Ovary (tissue), 9 donors: ENCODE data around the gene KCNMA1. TPM values are rescaled to one million over a fixed set of nuclear protein-coding genes. Genes with fewer than 3 reads are reported as not detected.

Source experiments
- DNase-seq, 5 donors: peaks; one replicate each; pipeline ENCODE4 v3.0.0-alpha.2; 2019 to 2020
- H3K27ac ChIP-seq, 2 donors: fragments of 200-600 bp; one replicate each; pipeline versions ENCODE4 v1.5.1 to v1.8.0; 2019 to 2022
- H3K27me3 ChIP-seq: fragments of 200-600 bp; one replicate; pipeline ENCODE4 v1.8.0; 2022
- H3K36me3 ChIP-seq: fragments of 200-600 bp; sonication (generic); one replicate; pipeline ENCODE4 v1.5.1; 2019
- H3K4me1 ChIP-seq: one replicate; pipeline ENCODE4 v1.8.1; 2013; ENCODE audit warnings: mild to moderate bottlenecking, moderate library complexity; ENCODE audit not compliant: insufficient read depth
- H3K4me3 ChIP-seq: fragments of 200-600 bp; sonication (generic); one replicate; pipeline ENCODE4 v1.5.1; 2017
- H3K9me3 ChIP-seq, 2 donors: fragments of 200-600 bp in 1 of 2; sonication (generic) in 1 of 2; one replicate each; pipeline versions ENCODE4 v1.5.1 to v1.8.1; 2013 to 2019; ENCODE audit warnings: mild to moderate bottlenecking in 1 of 2, moderate library complexity in 1 of 2
- EP300 ChIP-seq: sonication (generic); formaldehyde crosslinking; IDR thresholded peaks from one replicate; pipeline ENCODE4 v1.6.1; 2017; ENCODE audit warnings: antibody characterized with exemption
- POLR2A ChIP-seq: fragments of 450-650 bp; IDR thresholded peaks from one replicate; pipeline ENCODE4 v1.6.1; 2017; ENCODE audit warnings: antibody characterized with exemption, mild to moderate bottlenecking, moderate library complexity
- WGBS, 3 donors: extraction: QIAGEN DNeasy Blood & Tissue Kit in 1 of 3; methylation state at CpG; one replicate each; pipeline versions ENCODE4 v1.1.5 to v1.1.7; 2013 to 2017; 5-methylcytosine and 5-hydroxymethylcytosine counted together
- intact Hi-C, 4 donors: fragments of 100-400 bp; cut with DNase I; formaldehyde crosslinking; loops; one replicate each; pipeline versions ENCODE4 v1.11.0 to v1.15.1; 2022 to 2023
- polyA plus RNA-seq, 2 donors: library from polyadenylated mRNA; stranded (reverse); fragments of 200-250 nt in 1 of 2; fragments of 350-450 nt in 1 of 2; fragmentation: Illumina TruSeq in 1 of 2; extraction: RNeasy Lipid Tissue Mini Kit (QIAGEN cat#74804) in 1 of 2; gene quantifications; one replicate each; pipeline ENCODE4 v1.2.3, GENCODE V29; 2013 to 2014
- total RNA-seq, 7 donors: library from RNA; depleted of rRNA in 2 of 7; stranded (reverse); fragments of >200 nt in 2 of 7; fragmentation: NEBNext Ultra II Directional in 3 of 7; extraction: Animal tissue kit (Norgen Biotek cat#: 25700) in 3 of 7; gene quantifications; one replicate each; pipeline versions ENCODE4 v1.1.0 to v1.2.4, GENCODE V29; 2016 to 2023
- TF ChIP-seq, protein P1 (sequence below), 3 donors: fragments of 450-650 bp in 2 of 3; fragments of 200-600 bp in 1 of 3; IDR thresholded peaks; one replicate each; pipeline versions ENCODE4 v1.5.1 to v1.8.0; 2016 to 2022; ENCODE audit warnings: antibody characterized with exemption in 3 of 3, mild to moderate bottlenecking in 1 of 3
- donor health status: DM: no; HTN: no; CAD: no; lungs with moderate emphysema.
- donor health status: DM: no; HTN: no; CAD: no.
- donor health status: Bipolar disorder and iron deficiency.
- donor health status: DM: yes; HTN: yes; CAD: no.
- donor health status: DM: no; HTN: no; CAD: no.
- donor health status: DM: yes; HTN: yes; CAD: no.

Gene KCNMA1
- total and polyA plus RNA-seq, 9 donors: 7.0 to 83.8 (median 25.1) TPM

DNA sequence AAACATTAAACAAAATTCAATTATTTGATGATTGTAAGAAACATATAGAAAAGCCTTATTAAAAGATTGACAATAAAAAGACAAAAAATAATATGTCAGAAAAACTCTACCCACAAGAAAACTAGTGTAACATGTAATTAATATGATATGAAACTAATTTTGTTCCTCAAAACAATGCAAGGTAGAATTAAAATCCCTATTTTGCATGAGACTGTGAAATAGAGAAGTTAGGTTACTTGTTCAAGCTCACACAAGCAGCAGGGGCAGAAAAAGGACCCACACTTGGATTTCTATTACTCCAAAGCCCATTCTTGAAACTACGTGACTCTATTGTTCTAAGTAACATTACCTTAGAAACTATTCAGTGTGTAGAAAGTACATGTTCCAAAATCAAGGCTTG lies 96.4 kb downstream of the KCNMA1 start:
- H3K4me1 ChIP-seq: no peaks in the 10 kb centered on the region
- DNase-seq: no peak
- intact Hi-C loops: no loop called here

GRCh38 chr10:77539147-77539935 lies 98.3 kb downstream of the KCNMA1 start:
- DNase-seq: no peak
- H3K27ac ChIP-seq: no peak overlapping the region
- intact Hi-C loops: no loop called here

More for the DNA sequence above, 96.4 kb downstream of the KCNMA1 start:
- Histone ChIP-seq H3K27ac (no peak overlapping the region), H3K27me3 (no peaks in the 10 kb centered on the region), H3K36me3 (no peaks in the 10 kb centered on the region), H3K4me3 (no peak overlapping the region), H3K9me3 (no peaks in the 10 kb centered on the region)
- TF ChIP-seq, protein P1, sequence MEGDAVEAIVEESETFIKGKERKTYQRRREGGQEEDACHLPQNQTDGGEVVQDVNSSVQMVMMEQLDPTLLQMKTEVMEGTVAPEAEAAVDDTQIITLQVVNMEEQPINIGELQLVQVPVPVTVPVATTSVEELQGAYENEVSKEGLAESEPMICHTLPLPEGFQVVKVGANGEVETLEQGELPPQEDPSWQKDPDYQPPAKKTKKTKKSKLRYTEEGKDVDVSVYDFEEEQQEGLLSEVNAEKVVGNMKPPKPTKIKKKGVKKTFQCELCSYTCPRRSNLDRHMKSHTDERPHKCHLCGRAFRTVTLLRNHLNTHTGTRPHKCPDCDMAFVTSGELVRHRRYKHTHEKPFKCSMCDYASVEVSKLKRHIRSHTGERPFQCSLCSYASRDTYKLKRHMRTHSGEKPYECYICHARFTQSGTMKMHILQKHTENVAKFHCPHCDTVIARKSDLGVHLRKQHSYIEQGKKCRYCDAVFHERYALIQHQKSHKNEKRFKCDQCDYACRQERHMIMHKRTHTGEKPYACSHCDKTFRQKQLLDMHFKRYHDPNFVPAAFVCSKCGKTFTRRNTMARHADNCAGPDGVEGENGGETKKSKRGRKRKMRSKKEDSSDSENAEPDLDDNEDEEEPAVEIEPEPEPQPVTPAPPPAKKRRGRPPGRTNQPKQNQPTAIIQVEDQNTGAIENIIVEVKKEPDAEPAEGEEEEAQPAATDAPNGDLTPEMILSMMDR (IDR thresholded peaks at IDR 0.05): no peak
- TF ChIP-seq EP300 (no peak), POLR2A (no peak)
- WGBS, 3 donors: 95 to 100% (median 99%) methylated on average over 1 of the region's 1 CpG

GRCh38 chr10:77537720-77538373 lies 99.8 kb downstream of the KCNMA1 start:
- H3K27me3 ChIP-seq: no peaks in the 10 kb centered on the region
- TF ChIP-seq POLR2A: no peak
- TF ChIP-seq EP300: no peak
- TF ChIP-seq, protein P1 (IDR thresholded peaks at IDR 0.05): no peak
- H3K9me3 ChIP-seq: no peaks in the 10 kb centered on the region
- no peaks in the 10 kb centered on the region for H3K36me3 ChIP-seq
- intact Hi-C loops: no loop called here
- DNase-seq: no peak
- WGBS, 3 donors: 46 to 70% (median 65%) methylated on average over 13 of the region's 13 CpGs
- no peak overlapping the region for H3K27ac ChIP-seq
- no peaks in the 10 kb centered on the region for H3K4me1 ChIP-seq
- no peak overlapping the region for H3K4me3 ChIP-seq

More at GRCh38 chr10:77539147-77539935, 98.3 kb downstream of the KCNMA1 start:
- Histone ChIP-seq H3K4me3 (no peak overlapping the region), H3K27me3 (no peaks in the 10 kb centered on the region), H3K4me1 (no peaks in the 10 kb centered on the region), H3K9me3 (no peaks in the 10 kb centered on the region), H3K36me3 (no peaks in the 10 kb centered on the region)
- TF ChIP-seq EP300 (no peak), POLR2A (no peak)
- TF ChIP-seq, protein P1 (IDR thresholded peaks at IDR 0.05): no peak
- WGBS, 3 donors: 80 to 85% (median 84%) methylated on average over 7 of the region's 7 CpGs

DNA sequence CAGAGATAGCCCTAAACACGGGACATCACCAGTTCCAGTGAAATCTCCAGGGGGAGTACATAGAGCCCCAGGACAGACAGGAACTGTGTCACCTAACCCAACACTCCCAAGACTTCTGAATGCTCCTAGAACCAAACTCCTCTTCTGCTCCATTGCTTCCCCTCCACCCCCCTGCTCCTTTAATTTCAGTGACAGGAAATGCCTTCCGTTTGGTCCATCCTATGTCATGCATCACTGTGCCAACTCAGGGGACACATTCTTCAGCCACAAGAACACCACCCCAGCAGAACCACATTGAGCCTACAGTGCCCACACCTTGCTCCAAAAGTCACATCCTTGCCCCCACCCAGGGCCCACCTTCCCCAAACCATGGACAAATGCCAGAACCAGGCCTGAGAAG lies 100.5 kb downstream of the KCNMA1 start:
- H3K4me1 ChIP-seq: no peaks in the 10 kb centered on the region
- intact Hi-C loops: no loop called here
- H3K27me3 ChIP-seq: no peaks in the 10 kb centered on the region
- no peak overlapping the region for H3K27ac ChIP-seq
- no peaks in the 10 kb centered on the region for H3K9me3 ChIP-seq
- no peak overlapping the region for H3K4me3 ChIP-seq
- WGBS, 3 donors: 82 to 88% (median 87%) methylated on average over 2 of the region's 2 CpGs
- TF ChIP-seq, protein P1 (IDR thresholded peaks at IDR 0.05): no peak
- TF ChIP-seq POLR2A (no peak), EP300 (no peak)
- DNase-seq: no peak
- H3K36me3 ChIP-seq: no peaks in the 10 kb centered on the region
